GM21825 (cell line): ENCODE measurements around the gene AGAP3.
"Not testable (repeated sequence)": the region's sequence is repeated elsewhere in the genome, so short reads cannot be mapped to it uniquely, and the experiment has no call there.

Source experiments
- ATAC-seq: cut with Tn5 transposase; IDR thresholded peaks from one replicate; pipeline ENCODE4 v1.9.1; 2021; ENCODE audit warnings: mild to moderate bottlenecking, moderate library complexity; ENCODE audit not compliant: unreplicated experiment

Gene AGAP3

DNA sequence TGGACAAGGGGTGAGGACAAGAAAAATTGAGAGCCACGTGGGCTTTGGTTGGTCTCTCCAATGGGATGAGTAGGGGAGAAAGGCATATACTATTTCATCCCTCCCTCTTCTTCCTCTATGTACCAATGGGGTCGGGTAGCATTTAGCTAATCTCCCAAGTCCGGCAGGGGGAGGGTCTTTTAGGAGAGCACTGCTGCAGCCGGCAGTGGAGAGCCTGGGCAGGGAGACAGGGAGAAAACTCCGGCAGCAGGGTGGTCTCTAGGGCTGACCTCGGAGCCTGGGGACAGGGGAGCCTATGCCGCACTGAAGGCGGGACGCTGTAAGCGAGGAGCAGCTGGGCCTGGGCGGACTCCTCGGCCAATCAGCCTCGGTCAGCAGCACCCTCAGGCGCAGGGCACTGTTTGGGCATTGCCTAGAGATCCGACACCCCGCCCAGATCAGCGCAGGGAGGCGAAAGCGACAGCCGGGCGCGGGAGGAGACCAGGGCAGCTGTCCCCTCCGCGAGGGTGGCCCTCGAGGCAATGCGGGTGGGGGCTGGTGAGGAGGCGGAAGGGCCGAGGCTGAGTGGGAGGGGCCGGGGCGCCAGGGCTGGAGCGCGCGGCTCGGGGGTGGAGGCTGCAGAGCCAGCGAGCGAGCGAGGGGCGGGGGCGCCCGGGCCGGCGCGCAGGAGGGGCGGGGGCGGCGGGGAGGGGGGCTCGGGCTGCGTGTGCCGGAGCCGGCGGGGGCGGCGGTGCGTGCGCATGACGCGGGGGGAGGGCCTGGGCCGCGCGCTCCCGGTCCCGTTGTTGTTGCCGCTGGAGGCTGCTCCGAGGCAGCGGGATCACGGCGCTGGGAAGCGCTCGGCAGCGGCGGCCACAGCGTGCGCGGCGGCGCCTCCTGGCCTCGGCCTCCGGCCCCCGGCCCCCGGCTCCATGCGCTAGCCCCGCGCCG lies at the start of gene AGAP3:
TSS of gene AGAP3 (plus strand) at position 785 of the 930 bp plus-strand sequence. CDS start 267 bp downstream, outside the sequence.
- peak; percentile 38 for ATAC-seq

DNA sequence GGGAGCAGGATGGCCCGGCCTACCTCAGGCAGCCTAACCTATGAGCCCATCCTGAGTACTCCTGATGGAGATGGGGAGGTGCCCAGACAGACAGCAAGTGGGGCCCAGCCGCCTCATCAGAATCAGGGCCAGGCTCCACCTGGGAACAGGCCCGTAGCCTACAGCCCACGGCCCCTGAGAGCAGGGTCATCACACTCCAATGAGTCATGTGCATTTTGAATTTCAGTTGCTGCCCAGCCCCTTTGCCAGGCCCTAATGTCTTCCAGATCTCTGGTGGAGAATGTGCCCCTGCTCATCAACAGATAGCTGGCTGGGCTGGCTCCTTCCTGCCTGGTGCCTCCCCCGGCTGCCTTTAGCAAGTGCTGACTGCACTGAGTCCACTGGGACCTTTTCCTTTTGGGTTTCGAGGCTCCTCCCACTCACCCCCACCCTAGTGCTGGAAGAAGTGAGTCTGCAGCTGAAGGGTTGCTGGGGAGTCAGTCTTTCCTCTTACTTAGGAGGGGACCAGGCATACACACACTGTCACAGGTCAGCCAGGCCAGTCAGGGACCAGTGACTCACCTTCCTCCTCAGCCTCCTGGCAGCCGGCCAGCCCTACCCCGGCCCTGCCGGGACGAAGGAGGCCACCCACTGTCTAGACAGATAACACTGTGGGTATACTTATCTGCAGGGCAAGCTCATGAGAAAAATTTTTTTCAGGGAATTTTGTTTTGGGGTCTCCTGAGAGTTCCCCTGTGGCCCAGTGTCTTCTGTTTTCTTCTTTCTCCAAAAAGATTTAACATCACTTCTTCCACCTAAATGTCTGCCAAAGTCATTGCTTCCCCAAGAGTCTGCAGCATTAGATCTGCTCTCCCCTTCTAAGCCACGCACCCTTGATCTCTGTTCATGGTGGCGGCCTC lies 47.1 kb upstream of the AGAP3 start:
- no peak for ATAC-seq

DNA sequence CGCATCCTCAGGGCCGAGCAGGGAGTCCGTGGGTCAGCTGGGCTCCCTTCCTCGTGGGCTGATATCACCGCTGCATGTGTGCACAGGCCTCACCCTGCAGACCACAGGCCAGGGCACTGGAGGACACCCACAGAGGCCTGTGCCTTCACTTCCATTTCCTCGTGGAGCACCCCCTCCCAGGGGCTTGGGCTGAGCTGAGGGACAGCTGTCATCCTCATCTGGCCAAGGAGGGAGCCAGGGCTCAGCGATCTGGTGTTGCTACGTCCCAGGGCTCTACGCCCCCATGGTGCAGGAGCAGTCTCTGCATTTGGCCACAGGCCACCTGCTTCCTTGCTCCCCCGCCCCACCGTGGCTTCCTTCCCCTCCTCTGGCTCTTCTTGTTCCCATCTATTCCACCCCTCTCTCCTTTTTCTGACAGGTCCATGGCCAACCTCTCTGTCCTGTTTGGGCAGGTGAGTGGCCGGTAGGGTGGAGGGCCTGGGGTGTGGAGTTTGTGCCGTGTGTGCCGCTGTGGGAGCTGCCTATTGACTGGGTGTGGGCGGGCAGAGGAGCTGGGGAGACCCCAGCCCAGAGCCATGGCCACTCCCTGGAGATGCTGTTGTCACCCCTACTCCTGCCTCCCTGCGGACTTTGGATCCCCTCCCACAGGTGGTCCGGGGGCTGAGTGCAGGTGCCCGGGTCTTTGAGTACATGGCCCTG lies 46.3 kb upstream of the AGAP3 start:
- ATAC-seq, result no peak

DNA sequence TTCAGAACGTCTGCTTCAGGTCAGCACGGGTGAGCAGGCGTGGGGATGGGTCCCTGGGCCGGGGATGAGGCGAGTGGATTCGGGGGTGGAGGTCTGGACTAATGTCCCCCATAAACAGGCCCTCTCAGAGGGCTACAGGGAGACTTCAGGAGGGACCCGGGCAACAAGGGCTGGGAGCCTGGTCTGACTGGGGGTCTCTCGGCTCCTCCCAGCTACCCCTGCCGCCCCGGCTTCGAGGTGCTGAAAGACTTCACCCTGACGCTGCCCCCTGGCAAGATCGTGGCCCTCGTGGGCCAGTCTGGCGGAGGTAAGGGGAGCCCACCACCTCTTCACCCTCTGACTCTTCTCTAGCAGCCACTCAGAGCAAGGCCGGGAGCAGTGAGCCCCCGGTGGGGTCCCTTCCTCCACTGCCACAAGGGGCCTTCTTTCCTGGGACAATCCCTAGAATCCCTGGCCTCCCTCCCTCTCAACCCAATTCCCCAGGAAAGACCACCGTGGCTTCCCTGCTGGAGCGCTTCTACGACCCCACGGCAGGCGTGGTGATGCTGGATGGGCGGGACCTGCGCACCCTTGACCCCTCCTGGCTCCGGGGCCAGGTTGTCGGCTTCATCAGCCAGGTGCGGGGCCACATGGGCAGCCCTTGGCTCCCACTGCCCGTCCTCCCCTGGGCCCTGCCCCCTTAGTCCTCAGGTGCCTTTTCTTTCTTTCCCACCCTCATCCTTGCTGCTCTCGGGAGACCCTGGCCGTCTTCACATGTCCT lies 45.5 kb upstream of the AGAP3 start:
- ATAC-seq, result no peak

DNA sequence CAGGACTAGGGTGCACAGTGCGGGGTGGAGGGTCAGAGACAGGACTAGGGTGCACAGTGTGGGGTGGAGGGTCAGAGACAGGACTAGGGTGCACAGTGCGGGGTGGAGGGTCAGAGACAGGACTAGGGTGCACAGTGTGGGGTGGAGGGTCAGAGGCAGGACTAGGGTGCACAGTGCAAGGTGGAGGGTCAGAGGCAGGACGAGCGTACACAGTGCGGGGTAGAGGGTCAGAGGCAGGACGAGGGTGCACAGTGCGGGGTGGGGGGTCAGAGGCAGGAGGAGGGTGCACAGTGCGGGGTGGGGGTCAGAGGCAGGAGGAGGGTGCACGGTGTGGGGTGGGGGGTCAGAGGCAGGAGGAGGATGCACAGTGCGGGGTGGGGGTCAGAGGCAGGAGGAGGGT lies 42.8 kb upstream of the AGAP3 start:
- not testable (repeated sequence) for ATAC-seq

DNA sequence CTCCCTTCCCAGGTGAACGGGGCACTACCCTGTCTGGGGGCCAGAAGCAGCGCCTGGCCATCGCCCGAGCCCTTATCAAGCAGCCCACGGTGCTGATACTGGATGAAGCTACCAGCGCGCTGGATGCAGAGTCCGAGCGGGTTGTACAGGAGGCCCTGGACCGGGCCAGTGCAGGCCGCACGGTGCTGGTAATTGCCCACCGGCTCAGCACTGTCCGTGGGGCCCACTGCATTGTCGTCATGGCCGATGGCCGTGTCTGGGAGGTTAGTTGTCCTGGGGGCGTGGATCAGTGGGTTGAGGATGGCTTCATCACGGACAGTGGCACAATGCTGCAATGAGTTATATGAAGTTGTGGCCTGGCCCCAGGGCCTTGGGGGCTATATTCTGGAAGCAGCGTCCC lies 42.3 kb upstream of the AGAP3 start:
- no peak for ATAC-seq

DNA sequence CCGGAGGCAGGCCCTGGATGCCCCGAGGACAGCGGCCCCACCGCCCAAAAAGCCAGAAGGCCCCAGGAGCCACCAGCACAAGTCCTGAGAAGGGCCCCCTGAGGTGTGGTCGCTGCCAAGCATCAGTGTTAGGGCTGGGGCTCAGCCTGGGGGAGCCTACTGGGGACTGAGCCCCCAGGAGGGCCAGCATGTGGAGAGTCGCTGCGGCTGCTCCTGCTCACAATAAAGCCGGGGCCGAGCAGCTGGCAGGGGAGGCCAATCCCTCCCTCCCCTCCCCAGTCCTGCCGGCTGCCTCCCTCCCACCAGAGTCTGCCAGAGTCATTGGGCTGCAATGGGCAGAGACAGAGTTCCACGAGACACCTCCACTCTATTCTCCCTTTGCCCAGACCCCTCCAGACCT lies 41.0 kb upstream of the AGAP3 start:
- no peak for ATAC-seq

DNA sequence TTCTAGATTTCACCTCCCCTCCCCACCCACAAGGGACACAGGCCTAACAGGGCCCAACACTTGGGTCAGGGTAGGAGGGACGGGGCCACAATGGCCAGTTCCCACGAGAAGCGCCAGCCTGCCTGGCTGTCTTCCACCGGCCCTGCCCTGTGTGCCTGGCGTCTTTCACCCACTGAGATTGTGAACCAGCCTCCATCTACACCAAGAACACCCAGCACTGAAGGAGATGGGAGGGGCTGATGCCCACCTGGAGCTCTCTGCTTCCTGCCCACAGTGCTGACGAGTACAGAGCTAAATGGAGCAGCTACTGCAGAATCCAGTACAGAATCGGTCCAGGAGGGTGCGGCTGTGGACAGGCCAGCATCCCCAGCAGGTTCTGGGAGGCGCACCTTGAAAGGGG lies 40.3 kb upstream of the AGAP3 start:
- ATAC-seq, result no peak

DNA sequence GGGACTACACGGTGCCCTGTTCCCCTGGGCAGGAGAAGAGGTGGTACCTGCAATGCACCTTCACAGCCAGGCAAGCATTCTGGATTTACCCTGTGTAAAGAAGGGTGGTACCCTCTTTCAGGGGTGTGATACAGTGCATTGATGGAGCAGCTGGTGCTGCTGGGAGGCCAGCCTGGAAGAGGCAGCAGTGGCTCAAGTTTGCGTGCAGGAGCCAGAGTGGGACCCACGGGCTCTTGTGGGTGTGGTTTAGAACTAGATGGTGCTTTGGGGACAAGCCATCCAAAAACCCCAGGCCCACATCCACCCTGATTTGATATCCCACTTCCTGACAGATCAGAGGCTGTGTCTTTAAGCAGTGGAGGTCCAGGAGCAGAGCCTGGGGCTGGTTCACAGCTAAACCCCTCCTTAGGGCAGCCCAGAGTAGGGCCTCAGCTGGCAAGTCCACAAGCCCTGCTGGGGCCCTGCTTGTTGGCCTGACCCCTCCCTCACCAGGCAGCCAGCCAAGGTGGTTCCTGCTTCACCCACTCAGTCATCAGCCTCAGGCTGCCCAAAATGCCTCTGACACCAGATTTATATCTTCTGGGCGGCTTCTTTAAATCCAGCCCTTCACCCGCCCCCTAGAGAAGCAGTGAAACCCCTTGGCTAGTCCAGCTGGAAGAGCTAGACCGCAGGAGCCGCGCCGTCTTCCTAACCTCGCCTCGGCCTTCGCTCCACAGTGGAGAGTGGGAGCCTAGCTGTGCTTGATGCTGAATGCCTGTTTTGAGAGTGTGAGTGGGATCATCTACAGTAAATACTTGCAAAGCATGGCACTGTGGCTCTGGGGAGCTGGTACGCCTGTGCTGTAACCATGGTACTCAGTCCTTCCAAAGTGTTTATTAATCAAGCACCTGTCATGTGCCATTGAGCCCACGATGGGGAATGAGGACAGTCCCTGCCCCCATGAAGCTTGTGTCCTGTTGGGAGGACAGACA lies 39.4 kb upstream of the AGAP3 start:
- no peak for ATAC-seq

DNA sequence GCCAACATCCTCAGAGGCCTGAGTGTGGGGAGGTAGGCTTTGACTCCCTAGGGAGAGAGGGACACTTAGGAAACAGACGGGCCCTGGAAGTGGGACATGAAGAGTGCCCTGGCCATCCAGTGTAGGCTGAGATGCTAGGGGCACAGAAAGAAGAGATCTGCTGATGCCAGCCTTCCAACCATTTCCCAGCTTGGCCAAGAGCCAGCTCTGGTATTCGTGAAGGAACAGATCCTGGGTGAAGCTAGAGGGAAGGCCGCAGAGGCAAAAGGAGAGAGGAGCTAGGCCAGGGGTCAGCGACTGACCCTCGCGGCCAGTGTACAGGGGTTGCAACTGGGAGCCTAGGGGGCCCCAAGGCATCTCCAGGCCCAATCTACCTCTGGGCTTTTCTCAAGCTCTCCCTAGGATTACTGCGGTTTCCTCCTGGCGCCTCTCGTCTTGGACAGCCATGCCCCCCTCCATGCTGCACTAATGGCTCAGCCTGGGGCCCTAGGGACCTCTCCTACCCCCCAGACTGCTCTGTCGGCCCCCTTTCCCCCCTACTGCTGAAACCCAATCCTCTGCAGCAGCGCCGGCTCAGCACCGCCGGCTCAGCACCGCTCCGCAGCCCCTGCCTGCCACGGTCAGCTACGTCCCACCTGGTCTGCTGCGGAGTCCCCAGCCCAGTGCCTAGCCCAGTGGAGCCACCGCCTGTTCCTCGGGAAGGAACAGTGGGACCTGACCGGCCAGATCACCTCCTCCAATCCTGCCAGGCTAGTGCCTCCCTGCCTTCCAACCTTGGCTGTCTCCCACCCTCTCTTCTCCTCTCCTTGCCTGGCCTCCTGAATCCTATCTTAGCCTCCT lies 38.1 kb upstream of the AGAP3 start, which contains the start of gene ASIC3:
TSS of gene ASIC3 (plus strand) at position 556 of the 840 bp plus-strand sequence. CDS start 355 bp downstream, outside the sequence.
- ATAC-seq, result no peak

DNA sequence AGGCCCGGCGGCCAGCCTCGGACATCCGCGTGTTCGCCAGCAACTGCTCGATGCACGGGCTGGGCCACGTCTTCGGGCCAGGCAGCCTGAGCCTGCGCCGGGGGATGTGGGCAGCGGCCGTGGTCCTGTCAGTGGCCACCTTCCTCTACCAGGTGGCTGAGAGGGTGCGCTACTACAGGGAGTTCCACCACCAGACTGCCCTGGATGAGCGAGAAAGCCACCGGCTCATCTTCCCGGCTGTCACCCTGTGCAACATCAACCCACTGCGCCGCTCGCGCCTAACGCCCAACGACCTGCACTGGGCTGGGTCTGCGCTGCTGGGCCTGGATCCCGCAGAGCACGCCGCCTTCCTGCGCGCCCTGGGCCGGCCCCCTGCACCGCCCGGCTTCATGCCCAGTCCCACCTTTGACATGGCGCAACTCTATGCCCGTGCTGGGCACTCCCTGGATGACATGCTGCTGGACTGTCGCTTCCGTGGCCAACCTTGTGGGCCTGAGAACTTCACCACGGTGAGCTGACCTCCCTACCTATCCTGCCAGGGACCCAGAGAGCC lies 37.3 kb upstream of the AGAP3 start:
- ATAC-seq, result no peak

DNA sequence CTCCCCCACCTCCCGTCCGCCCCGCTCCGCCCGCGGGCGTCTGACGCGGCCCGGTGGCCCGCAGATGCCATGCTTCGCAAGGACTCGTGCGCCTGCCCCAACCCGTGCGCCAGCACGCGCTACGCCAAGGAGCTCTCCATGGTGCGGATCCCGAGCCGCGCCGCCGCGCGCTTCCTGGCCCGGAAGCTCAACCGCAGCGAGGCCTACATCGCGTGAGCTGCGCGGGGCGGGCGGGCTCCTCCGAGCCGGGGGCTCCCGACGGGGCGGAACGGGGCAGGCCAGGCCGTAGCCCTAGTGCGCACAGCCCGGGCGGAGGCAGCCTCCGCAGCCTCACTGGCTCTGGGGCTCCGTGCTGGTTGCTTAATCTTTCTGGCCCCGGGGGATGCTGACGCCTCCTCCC lies 35.2 kb upstream of the AGAP3 start:
- no peak for ATAC-seq

DNA sequence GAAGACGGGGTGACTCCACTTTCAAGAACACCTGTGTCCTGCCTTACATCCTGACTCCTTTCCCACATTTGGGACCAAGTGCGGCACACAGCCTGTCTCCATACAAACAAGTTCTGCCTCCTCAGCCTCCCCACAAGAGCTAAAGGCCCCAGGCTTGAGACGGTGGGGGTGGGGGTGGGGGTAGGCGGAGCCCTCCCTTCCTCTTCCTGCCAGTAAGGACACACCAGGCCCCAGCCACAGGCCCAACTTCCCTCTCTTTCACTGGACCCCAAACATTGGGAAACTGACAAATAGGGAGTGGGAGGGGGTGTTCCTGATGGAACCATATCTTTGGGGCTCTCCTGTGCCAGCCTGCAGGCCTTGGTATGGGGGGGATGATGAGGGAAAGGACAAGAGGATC lies 33.2 kb upstream of the AGAP3 start:
- no peak for ATAC-seq

DNA sequence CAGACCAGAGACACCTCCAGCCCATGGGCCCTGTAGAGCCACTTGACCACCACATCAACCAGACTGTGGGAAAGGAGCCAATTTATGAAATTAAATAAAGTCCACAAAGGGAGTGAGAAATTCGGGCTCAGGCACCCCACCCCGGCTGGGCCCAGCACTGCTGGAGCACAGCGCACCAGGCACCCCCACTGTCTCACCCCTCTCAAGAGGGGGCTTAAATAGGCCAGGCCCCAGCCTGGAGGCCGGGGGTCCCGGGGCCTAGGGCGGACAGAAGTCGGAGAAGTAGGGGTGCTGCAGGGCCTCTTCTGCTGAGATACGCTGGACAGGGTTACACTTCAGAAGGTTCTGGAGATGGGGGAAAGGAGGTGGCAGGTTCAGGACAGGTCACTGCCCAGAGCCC lies 32.5 kb upstream of the AGAP3 start:
- ATAC-seq, result no peak

DNA sequence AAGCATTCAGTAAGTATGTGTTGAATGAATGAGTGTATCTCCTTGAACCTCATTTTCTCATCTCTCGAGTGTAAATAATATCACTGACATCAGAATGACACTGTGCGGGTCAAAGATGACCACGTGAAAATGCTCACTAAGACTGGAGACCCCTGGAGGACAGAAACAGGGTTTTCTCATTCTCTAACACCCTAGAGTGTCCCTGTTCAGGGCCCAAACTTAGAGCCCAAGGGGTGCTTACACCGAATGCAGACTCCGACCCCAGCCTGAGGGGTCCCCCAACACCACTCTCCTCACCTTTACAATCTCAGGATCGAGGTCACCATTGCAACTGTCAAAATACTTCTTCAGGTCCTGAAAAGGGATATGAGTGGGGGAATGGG lies 30.0 kb upstream of the AGAP3 start:
- no peak for ATAC-seq

DNA sequence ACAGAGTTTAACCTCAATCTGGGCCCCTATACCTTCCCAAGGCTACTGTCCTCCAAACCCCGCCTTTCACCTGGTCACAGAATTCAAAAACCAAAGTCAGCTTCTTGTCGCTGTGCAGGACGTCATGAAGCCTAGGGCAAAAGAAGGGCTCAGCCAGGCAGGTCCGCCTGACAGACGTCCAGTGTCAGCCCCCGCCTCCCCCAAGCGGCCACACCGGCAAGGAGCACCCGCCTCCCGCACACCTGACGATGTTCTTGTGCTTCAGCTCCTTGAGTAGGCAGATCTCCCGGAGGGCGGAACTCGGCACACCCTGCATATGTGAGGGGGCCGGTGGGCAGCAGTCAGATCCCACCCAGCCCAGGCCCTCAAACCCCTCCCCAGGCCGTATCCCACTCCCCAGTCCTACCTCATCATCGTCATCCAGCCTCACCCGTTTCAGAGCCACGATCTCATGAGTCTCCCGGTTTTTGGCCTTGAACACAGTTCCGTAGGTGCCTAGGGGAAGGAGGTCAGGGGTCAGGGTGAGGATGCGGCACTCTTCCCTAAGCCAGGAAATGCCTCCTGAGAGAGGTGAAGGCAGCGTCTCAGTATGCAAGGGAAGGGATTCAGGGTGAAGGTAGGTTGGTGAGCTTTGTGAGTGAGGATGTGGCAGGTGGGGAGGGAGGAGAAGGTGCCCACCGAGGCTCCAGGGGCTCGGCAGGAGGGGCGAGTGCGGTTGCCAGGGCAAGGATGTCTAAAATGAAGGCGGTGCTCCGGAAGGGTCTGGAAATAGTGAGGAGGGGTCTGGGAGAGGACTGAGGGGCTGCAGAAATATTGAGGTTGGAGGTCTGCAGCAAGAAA lies 29.4 kb upstream of the AGAP3 start:
- ATAC-seq, result no peak

DNA sequence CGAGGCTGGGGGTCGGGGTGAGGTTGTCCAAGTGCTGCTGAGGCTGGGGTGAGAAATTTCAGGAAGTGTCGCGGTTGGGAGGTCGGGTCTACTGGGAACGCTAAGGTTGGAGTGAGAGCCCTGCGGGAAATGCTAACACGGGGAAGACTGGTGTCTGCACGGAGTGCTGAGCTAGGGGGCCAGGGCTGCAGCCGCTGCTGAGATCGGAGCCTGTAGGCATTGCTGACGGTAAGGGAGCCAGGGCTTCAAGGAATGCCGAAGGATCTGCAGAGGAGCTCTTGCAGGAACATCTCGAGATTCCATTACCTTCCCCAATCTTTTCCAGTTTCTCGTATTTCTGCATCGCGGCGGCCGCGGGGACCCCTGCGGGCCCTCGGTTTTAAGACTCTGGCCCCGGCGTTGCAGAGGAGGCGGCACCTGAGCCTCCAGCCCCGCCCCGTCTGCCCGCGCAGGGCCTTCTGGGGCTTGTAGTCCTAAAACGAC lies 28.7 kb upstream of the AGAP3 start, which contains the start of gene CDK5:
TSS of gene CDK5 (minus strand) at position 392 of the 483 bp plus-strand sequence. CDS start at position 343, 49 bp downstream.
- peak; percentile 1 for ATAC-seq
